MM.1S (cell line): ENCODE results near the gene STAT5A.

ENCODE experiments used
- DNase-seq: peaks from one replicate; pipeline ENCODE4 v3.0.0-alpha.2; 2015
- H2AFZ ChIP-seq: fragments of 300-600 bp; sonication (generic); 2 replicates; pipeline ENCODE4 v1.6.0; 2016; ENCODE audit warnings: antibody characterized with exemption, low read length
- H3F3A ChIP-seq: fragments of 300-600 bp; sonication (generic); 2 replicates; pipeline ENCODE4 v1.6.1; 2016; ENCODE audit warnings: mild to moderate bottlenecking, antibody characterized with exemption, low read length, moderate library complexity, mixed read lengths; ENCODE audit not compliant: insufficient read depth
- H3K27ac ChIP-seq: fragments of 300-600 bp; sonication (generic); 2 replicates; pipeline ENCODE4 v1.5.1; 2016; ENCODE audit warnings: mild to moderate bottlenecking, low read length
- H3K27me3 ChIP-seq: fragments of 300-600 bp; sonication (generic); replicated peaks from 2 replicates; pipeline ENCODE4 v1.6.0; 2016; ENCODE audit warnings: low read length; ENCODE audit not compliant: insufficient read depth
- H3K36me3 ChIP-seq: fragments of 300-600 bp; sonication (generic); replicated peaks from 2 replicates; pipeline ENCODE4 v1.6.1; 2016; ENCODE audit warnings: mild to moderate bottlenecking, low read length, mixed read lengths; ENCODE audit not compliant: insufficient read depth
- H3K4me1 ChIP-seq: fragments of 300-600 bp; sonication (generic); 2 replicates; pipeline ENCODE4 v1.6.1; 2016; ENCODE audit warnings: low read length, mixed read lengths
- H3K4me2 ChIP-seq: fragments of 300-600 bp; sonication (generic); 2 replicates; pipeline ENCODE4 v1.6.0; 2016; ENCODE audit warnings: low read depth, low read length
- H3K4me3 ChIP-seq: fragments of 300-600 bp; sonication (generic); 2 replicates; pipeline ENCODE4 v1.5.1; 2016; ENCODE audit warnings: low read length, mixed read lengths
- H3K79me2 ChIP-seq: fragments of 300-600 bp; sonication (generic); 2 replicates; pipeline ENCODE4 v1.6.1; 2016; ENCODE audit warnings: mixed run types, low read length, mixed read lengths
- H3K9ac ChIP-seq: fragments of 300-600 bp; sonication (generic); 2 replicates; pipeline ENCODE4 v1.6.1; 2016; ENCODE audit warnings: low read length, mixed read lengths
- H3K9me2 ChIP-seq: fragments of 300-600 bp; sonication (generic); replicated peaks from 2 replicates; pipeline ENCODE4 v1.6.1; 2016; ENCODE audit warnings: mild to moderate bottlenecking, low read length, mixed read lengths; ENCODE audit not compliant: insufficient read depth
- H3K9me3 ChIP-seq: fragments of 300-600 bp; sonication (generic); replicated peaks from 2 replicates; pipeline ENCODE4 v1.6.1; 2016; ENCODE audit warnings: mild to moderate bottlenecking, low read length, mixed read lengths; ENCODE audit not compliant: insufficient read depth
- H4K20me1 ChIP-seq: fragments of 300-600 bp; sonication (generic); 2 replicates; pipeline ENCODE4 v1.6.1; 2016; ENCODE audit warnings: mild to moderate bottlenecking, low read length, moderate library complexity, mixed read lengths; ENCODE audit not compliant: insufficient read depth
- EZH2 ChIP-seq: fragments of 300-600 bp; sonication (generic); optimal IDR thresholded peaks from 2 replicates; pipeline ENCODE3; 2017; ENCODE audit warnings: low read depth, mild to moderate bottlenecking, antibody characterized with exemption, low read length, mixed read lengths
- EZH2phosphoT487 ChIP-seq: fragments of 300-600 bp; sonication (generic); IDR thresholded peaks from 2 replicates; pipeline ENCODE4 v1.6.1; 2018; ENCODE audit warnings: antibody characterized with exemption, low read length
- TF ChIP-seq, protein P1 (sequence below): fragments of 300-600 bp; sonication (generic); IDR thresholded peaks from 2 replicates; pipeline ENCODE4 v1.5.1; 2016; ENCODE audit warnings: antibody characterized with exemption, low read length, mixed read lengths

The STAT5A gene

DNA sequence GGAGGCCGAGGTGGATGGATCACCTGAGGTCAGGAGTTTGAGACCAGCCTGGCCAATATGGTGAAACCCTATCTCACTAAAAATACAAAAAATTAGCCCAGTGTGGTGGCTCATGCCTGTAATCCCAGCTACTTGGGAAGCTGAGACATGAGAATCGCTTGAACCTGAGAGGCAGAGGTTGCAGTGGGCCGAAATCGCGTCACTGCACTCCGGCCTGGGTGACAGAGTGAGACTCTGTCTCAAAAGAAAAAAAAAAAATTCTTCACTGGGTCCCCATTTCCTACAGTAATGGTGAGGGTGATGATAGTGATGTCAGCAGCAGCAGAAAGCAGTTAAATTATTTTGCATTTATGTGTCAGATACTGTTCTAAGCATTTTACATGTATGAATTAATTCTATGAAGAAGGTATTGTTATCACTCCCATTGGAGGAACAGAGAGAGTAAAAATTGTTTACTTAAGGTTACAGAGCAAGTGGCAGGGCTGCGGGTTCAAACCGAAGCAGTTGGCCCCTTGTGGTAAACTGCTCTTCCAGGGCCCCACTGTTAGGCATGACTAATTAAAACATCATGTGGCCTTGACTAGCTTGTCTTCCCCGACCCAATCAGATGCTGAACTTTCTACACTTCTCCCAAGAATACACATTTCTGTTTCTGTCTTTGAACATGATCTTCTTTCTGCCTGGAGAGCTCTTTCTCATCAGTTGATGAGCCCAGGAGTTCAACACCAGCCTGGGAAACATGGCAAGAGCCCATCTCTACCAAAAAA is 54.1 kb downstream of the STAT5A start:
- Histone ChIP-seq H4K20me1 (no peaks in the 10 kb centered on the region), H3K79me2 (no peaks in the 10 kb centered on the region), H3F3A (no peaks in the 10 kb centered on the region; the same call in 1 of the 2 replicates), H3K9ac (no peak overlapping the region), H3K27me3 (no peaks in the 10 kb centered on the region), H3K27ac (no peak overlapping the region), H3K9me3 (no peaks in the 10 kb centered on the region), H3K36me3 (no peaks in the 10 kb centered on the region), H3K4me2 (no peak overlapping the region), H3K4me1 (peaks cover 15% of the 10 kb centered on the region), H3K4me3 (no peak overlapping the region), H2AFZ (no peak overlapping the region), H3K9me2 (no peaks in the 10 kb centered on the region)
- no peak for DNase-seq
- TF ChIP-seq EZH2phosphoT487 (no peak), EZH2 (no peak)
- TF ChIP-seq, protein P1, sequence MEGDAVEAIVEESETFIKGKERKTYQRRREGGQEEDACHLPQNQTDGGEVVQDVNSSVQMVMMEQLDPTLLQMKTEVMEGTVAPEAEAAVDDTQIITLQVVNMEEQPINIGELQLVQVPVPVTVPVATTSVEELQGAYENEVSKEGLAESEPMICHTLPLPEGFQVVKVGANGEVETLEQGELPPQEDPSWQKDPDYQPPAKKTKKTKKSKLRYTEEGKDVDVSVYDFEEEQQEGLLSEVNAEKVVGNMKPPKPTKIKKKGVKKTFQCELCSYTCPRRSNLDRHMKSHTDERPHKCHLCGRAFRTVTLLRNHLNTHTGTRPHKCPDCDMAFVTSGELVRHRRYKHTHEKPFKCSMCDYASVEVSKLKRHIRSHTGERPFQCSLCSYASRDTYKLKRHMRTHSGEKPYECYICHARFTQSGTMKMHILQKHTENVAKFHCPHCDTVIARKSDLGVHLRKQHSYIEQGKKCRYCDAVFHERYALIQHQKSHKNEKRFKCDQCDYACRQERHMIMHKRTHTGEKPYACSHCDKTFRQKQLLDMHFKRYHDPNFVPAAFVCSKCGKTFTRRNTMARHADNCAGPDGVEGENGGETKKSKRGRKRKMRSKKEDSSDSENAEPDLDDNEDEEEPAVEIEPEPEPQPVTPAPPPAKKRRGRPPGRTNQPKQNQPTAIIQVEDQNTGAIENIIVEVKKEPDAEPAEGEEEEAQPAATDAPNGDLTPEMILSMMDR: no peak

DNA sequence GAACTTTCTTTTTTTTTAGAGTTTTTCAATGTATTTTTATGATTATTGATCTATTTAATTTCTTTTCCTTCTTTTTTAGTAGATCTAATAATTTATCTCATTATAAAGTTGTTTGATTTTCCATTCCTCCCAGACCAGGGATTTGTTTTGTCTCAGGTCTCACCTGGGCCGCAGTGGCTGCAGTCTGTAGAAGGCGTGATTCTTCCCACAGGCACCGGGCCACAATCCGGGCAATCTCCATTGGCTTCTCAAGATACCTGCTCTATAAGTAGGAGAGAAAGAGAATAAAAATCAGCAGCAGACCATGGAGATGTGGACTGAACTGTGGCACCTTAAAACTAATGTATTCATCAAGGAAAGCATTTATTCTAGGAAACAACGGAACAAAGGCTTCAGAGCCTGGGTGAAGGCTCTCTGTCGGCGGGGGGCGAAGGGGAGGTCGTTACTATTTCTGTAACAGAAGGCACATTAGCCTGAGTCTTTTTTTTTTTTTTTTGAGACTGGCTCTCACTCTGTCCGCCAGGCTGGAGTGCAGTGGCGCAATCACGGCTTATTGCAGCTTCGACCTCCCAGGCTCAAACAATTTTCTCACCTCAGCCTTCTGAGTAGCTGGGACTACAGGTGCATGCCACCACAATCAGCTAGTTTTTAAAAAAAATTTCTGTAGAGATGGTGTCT is 57.2 kb downstream of the STAT5A start:
- no peak overlapping the region for H3K9ac ChIP-seq
- no peak overlapping the region for H3K27ac ChIP-seq
- H3F3A ChIP-seq: no peaks in the 10 kb centered on the region; the same call in 1 of the 2 replicates
- H3K9me3 ChIP-seq: no peaks in the 10 kb centered on the region
- TF ChIP-seq EZH2phosphoT487 (no peak), EZH2 (no peak)
- TF ChIP-seq, protein P1: no peak
- no peaks in the 10 kb centered on the region for H3K27me3 ChIP-seq
- H3K9me2 ChIP-seq: no peaks in the 10 kb centered on the region
- no peaks in the 10 kb centered on the region for H3K36me3 ChIP-seq
- H3K4me2 ChIP-seq: no peak overlapping the region
- no peak overlapping the region for H2AFZ ChIP-seq
- H3K4me3 ChIP-seq: no peak overlapping the region
- no peak for DNase-seq
- H3K4me1 ChIP-seq: peaks cover 10% of the 10 kb centered on the region
- no peaks in the 10 kb centered on the region for H4K20me1 ChIP-seq
- no peaks in the 10 kb centered on the region for H3K79me2 ChIP-seq

DNA sequence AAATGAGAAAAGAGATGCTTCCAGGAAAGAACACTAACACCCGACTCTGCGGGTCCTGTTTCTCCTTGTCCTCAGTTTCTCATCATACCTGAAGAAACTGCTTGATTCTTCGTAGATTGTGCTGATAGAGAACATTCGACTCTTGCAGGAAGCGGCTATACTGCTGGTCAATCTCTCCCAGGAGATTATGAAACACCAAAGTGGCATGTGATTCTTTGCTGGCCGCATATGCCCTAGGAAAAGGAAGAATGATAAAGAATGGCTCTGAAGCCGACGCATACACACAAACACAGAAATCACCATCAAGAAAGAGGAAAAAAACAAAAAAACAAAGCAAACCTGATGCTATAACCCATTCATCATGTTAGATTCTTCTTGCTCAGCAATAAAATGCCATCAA is 58.2 kb downstream of the STAT5A start:
- Histone ChIP-seq H3K9me3 (no peaks in the 10 kb centered on the region), H3F3A (no peaks in the 10 kb centered on the region), H3K79me2 (no peaks in the 10 kb centered on the region), H3K27ac (no peak overlapping the region), H3K9ac (no peak overlapping the region), H2AFZ (no peak overlapping the region), H3K4me3 (no peak overlapping the region), H3K9me2 (no peaks in the 10 kb centered on the region), H4K20me1 (no peaks in the 10 kb centered on the region), H3K36me3 (no peaks in the 10 kb centered on the region), H3K4me2 (no peak overlapping the region), H3K4me1 (0 out of 2 replicates have a peak, but pooled peaks cover under 1% of the 10 kb centered on the region), H3K27me3 (no peaks in the 10 kb centered on the region)
- DNase-seq: no peak
- no peak for TF ChIP-seq EZH2phosphoT487
- TF ChIP-seq EZH2: no peak
- TF ChIP-seq, protein P1: no peak
